ENCODE measurements around the gene NECTIN1.

The NECTIN1 gene

GRCh38 chr11:119712459-119713358 lies 16.3 kb downstream of the NECTIN1 start:
- DNase-seq: no peak

GRCh38 chr11:119712006-119712405 lies 17.0 kb downstream of the NECTIN1 start:
- DNase-seq: no peak

GRCh38 chr11:119711476-119711875 lies 17.5 kb downstream of the NECTIN1 start:
- DNase-seq: no peak

GRCh38 chr11:119710417-119710816 lies 18.6 kb downstream of the NECTIN1 start:
- DNase-seq: no peak

GRCh38 chr11:119709638-119710346 lies 19.2 kb downstream of the NECTIN1 start:
- DNase-seq: peak; percentile 4 to 18

- no peak for DNase-seq
Measured at GRCh38 chr11:119709171-119709570, 19.8 kb downstream of the NECTIN1 start.

- no peak for DNase-seq
Measured at GRCh38 chr11:119708384-119708783, 20.6 kb downstream of the NECTIN1 start.

- no peak for DNase-seq
Measured at GRCh38 chr11:119706887-119707286, 22.1 kb downstream of the NECTIN1 start.

- no peak for DNase-seq
Measured at GRCh38 chr11:119706029-119706428, 23.0 kb downstream of the NECTIN1 start.

- DNase-seq: no peak
Measured at GRCh38 chr11:119705362-119705761, 23.6 kb downstream of the NECTIN1 start.

- no peak for DNase-seq
Measured at GRCh38 chr11:119704849-119705248, 24.2 kb downstream of the NECTIN1 start.

- DNase-seq: no peak
Measured at GRCh38 chr11:119701591-119702549, 27.1 kb downstream of the NECTIN1 start.

GRCh38 chr11:119700536-119701346 lies 28.3 kb downstream of the NECTIN1 start:
- DNase-seq: no peak

- DNase-seq: no peak
Measured at GRCh38 chr11:119700030-119700429, 29.0 kb downstream of the NECTIN1 start.

GRCh38 chr11:119699227-119699626 lies 29.8 kb downstream of the NECTIN1 start:
- no peak for DNase-seq

GRCh38 chr11:119697882-119698281 lies 31.1 kb downstream of the NECTIN1 start:
- no peak for DNase-seq

GRCh38 chr11:119697445-119697844 lies 31.6 kb downstream of the NECTIN1 start:
- DNase-seq: no peak

GRCh38 chr11:119696378-119697222 lies 32.4 kb downstream of the NECTIN1 start:
- peak in 1 of 2 experiments; percentile 3 for DNase-seq

GRCh38 chr11:119694334-119694733 lies 34.7 kb downstream of the NECTIN1 start:
- DNase-seq: no peak

- DNase-seq: no peak
Measured at GRCh38 chr11:119693253-119693815, 35.7 kb downstream of the NECTIN1 start.

GRCh38 chr11:119692540-119692820 lies 36.5 kb downstream of the NECTIN1 start:
- DNase-seq: no peak
